Smooth muscle cell (in vitro differentiated cells): ENCODE measurements around the gene OPRL1. TPM values are rescaled to one million over a fixed set of nuclear protein-coding genes. Genes with fewer than 3 reads are reported as not detected.

Experiments
- DNase-seq: peaks from one replicate; lab custom pipeline; 2025; ENCODE audit not compliant: unreplicated experiment; lab: John Stamatoyannopoulos, UW
- H2AFZ ChIP-seq: fragments of 200-600 bp; sonication (generic); 2 replicates; pipeline ENCODE4 v1.6.0; 2016; ENCODE audit warnings: antibody characterized with exemption, low read depth, mild to moderate bottlenecking
- H3F3A ChIP-seq: fragments of 200-600 bp; sonication (generic); 2 replicates; pipeline ENCODE4 v1.6.0; 2017; ENCODE audit warnings: antibody characterized with exemption, low read depth
- H3K27ac ChIP-seq: fragments of 200-600 bp; sonication (generic); 2 replicates; pipeline ENCODE4 v1.5.1; 2016; ENCODE audit warnings: low read depth, mild to moderate bottlenecking
- H3K27me3 ChIP-seq: fragments of 200-600 bp; sonication (generic); 2 replicates; pipeline ENCODE4 v1.6.1; 2016; ENCODE audit warnings: low read depth, mild to moderate bottlenecking
- H3K36me3 ChIP-seq: fragments of 200-600 bp; sonication (generic); 2 replicates; pipeline ENCODE4 v1.5.1; 2016; ENCODE audit warnings: low read depth
- H3K4me1 ChIP-seq: fragments of 200-600 bp; sonication (generic); 2 replicates; pipeline ENCODE4 v1.5.1; 2016; ENCODE audit warnings: low read depth
- H3K4me2 ChIP-seq: fragments of 200-600 bp; sonication (generic); 2 replicates; pipeline ENCODE4 v1.6.0; 2016; ENCODE audit warnings: mild to moderate bottlenecking
- H3K4me3 ChIP-seq: fragments of 200-600 bp; sonication (generic); 2 replicates; pipeline ENCODE4 v1.5.1; 2016; ENCODE audit warnings: mild to moderate bottlenecking
- H3K79me2 ChIP-seq: fragments of 200-600 bp; sonication (generic); 2 replicates; pipeline ENCODE4 v1.6.0; 2016; ENCODE audit warnings: low read depth, mild to moderate bottlenecking
- H3K9ac ChIP-seq: fragments of 200-600 bp; sonication (generic); 2 replicates; pipeline ENCODE4 v1.6.0; 2016; ENCODE audit warnings: low read depth
- H3K9me3 ChIP-seq: fragments of 200-600 bp; sonication (generic); replicated peaks from 2 replicates; pipeline ENCODE4 v1.5.1; 2016; ENCODE audit warnings: low read depth
- H4K20me1 ChIP-seq: fragments of 200-600 bp; sonication (generic); 2 replicates; pipeline ENCODE4 v1.6.0; 2016; ENCODE audit warnings: low read depth
- CTCF ChIP-seq: fragments of 200-600 bp; sonication (generic); IDR thresholded peaks from 2 replicates; pipeline ENCODE4 v1.5.1; 2017; ENCODE audit warnings: borderline replicate concordance, mild to moderate bottlenecking, antibody characterized with exemption; ENCODE audit not compliant: insufficient read depth, poor library complexity, severe bottlenecking
- WGBS: methylation state at CpG from one replicate; pipeline ENCODE4 v1.1.7; 2016; ENCODE audit warnings: low lambda C conversion rate; 5-methylcytosine and 5-hydroxymethylcytosine counted together
- microRNA-seq: library from miRNA; unstranded; fragments of <30 nt; microRNA quantifications from one replicate; pipeline ENCODE4, GENCODE V29; 2016; ENCODE audit warnings: borderline number of aligned reads
- polyA plus RNA-seq: library from polyadenylated mRNA; unstranded; fragments of >200 nt; fragmentation: Nextera tagmentation; extraction: Ambion mirVana; gene quantifications from 2 replicates; pipeline ENCODE4 v1.2.1, GENCODE V29; 2016
- small RNA-seq: library from RNA; depleted of rRNA; stranded (forward); fragments of <200 nt; gene quantifications from one replicate; pipeline ENCODE3, GENCODE V24; 2014
- total RNA-seq: library from RNA; depleted of rRNA; stranded (reverse); fragments of >200 nt; gene quantifications from 2 replicates; pipeline ENCODE4 v1.2.3, GENCODE V29; 2014

OPRL1 gene
- total and polyA plus RNA-seq, 2 experiments from 2014 or later, result 3.1 to 6.4 TPM

GRCh38 chr20:64149809-64150560 is 70.1 kb downstream of the OPRL1 start:
- Histone ChIP-seq H3K9ac (no peak overlapping the region), H3K79me2 (no peaks in the 10 kb centered on the region), H4K20me1 (no peaks in the 10 kb centered on the region), H3K4me3 (no peak overlapping the region), H3K4me1 (peaks cover 19% of the 10 kb centered on the region), H2AFZ (no peak overlapping the region), H3K36me3 (no peaks in the 10 kb centered on the region), H3F3A (no peaks in the 10 kb centered on the region), H3K27me3 (no peaks in the 10 kb centered on the region), H3K27ac (no peak overlapping the region), H3K9me3 (no peaks in the 10 kb centered on the region), H3K4me2 (no peak overlapping the region)
- WGBS, result 95% methylated on average over 26 of the region's 26 CpGs
- no peak for TF ChIP-seq CTCF
- DNase-seq, result no peak

Small RNA genes lying within 50 kb of the gene (microRNA-seq; reads per million reads assigned to microRNA genes)
- 1.8 reads per million for gene MIR6813

Small RNA genes lying within 50 kb of the gene (small RNA-seq; reads per million reads assigned to genes)
- gene AL355803.1, result not detected
- gene MIR6813, result 0.18 reads per million

Other genes starting within 250 kb of the OPRL1 start
- 2.7 and 4.5 TPM in 2 replicates for gene ZBTB46, start 248.8 kb upstream of the OPRL1 start, total RNA-seq
- 2.3 and 4.0 TPM in 2 replicates for gene ZBTB46, start 248.8 kb upstream of the OPRL1 start, polyA plus RNA-seq
- not detected in 2 replicates for gene ABHD16B, start 218.6 kb upstream of the OPRL1 start, total RNA-seq
- gene ABHD16B, start 218.6 kb upstream of the OPRL1 start, polyA plus RNA-seq, result 0.31 TPM in 1 of 2 replicates, not detected in the other
- gene TPD52L2, start 214.8 kb upstream of the OPRL1 start, total RNA-seq, result 74.0 and 74.4 TPM in 2 replicates
- 93.8 and 94.8 TPM in 2 replicates for gene TPD52L2, start 214.8 kb upstream of the OPRL1 start, polyA plus RNA-seq
- 21.1 and 24.5 TPM in 2 replicates for gene DNAJC5, start 185.0 kb upstream of the OPRL1 start, total RNA-seq
- gene DNAJC5, start 185.0 kb upstream of the OPRL1 start, polyA plus RNA-seq, result 8.7 TPM in 2 replicates
- gene UCKL1, start 123.7 kb upstream of the OPRL1 start, total RNA-seq, result 12.8 and 17.2 TPM in 2 replicates
- 22.6 and 29.3 TPM in 2 replicates for gene UCKL1, start 123.7 kb upstream of the OPRL1 start, polyA plus RNA-seq
- 4.6 and 6.8 TPM in 2 replicates for gene ZNF512B, start 110.2 kb upstream of the OPRL1 start, total RNA-seq
- gene ZNF512B, start 110.2 kb upstream of the OPRL1 start, polyA plus RNA-seq, result 5.6 and 7.7 TPM in 2 replicates
- gene SAMD10, start 100.4 kb upstream of the OPRL1 start, total RNA-seq, result 0.13 and 0.27 TPM in 2 replicates
- 1.2 and 4.3 TPM in 2 replicates for gene SAMD10, start 100.4 kb upstream of the OPRL1 start, polyA plus RNA-seq
- gene PRPF6, start 99.0 kb upstream of the OPRL1 start, total RNA-seq, result 33.3 and 36.5 TPM in 2 replicates
- 51.2 and 55.2 TPM in 2 replicates for gene PRPF6, start 99.0 kb upstream of the OPRL1 start, polyA plus RNA-seq
- gene C20orf204, start 43.9 kb upstream of the OPRL1 start, total RNA-seq, result 0.09 and 2.0 TPM in 2 replicates
- gene C20orf204, start 43.9 kb upstream of the OPRL1 start, polyA plus RNA-seq, result 0.87 and 5.2 TPM in 2 replicates
- gene SOX18, start 30.4 kb upstream of the OPRL1 start, total RNA-seq, result 0.54 and 2.9 TPM in 2 replicates
- 9.7 and 11.3 TPM in 2 replicates for gene SOX18, start 30.4 kb upstream of the OPRL1 start, polyA plus RNA-seq
- gene TCEA2, start 16.9 kb upstream of the OPRL1 start, total RNA-seq, result 24.9 and 41.0 TPM in 2 replicates
- 83.4 and 89.5 TPM in 2 replicates for gene TCEA2, start 16.9 kb upstream of the OPRL1 start, polyA plus RNA-seq
- gene RGS19, start 564 bp upstream of the OPRL1 start, total RNA-seq, result 14.9 and 17.4 TPM in 2 replicates
- gene RGS19, start 564 bp upstream of the OPRL1 start, polyA plus RNA-seq, result 24.6 and 25.4 TPM in 2 replicates
- gene LKAAEAR1, start 4.3 kb downstream of the OPRL1 start, total RNA-seq, result 4.5 TPM in 1 of 2 replicates, not detected in the other
- gene LKAAEAR1, start 4.3 kb downstream of the OPRL1 start, polyA plus RNA-seq, result 0.79 and 1.6 TPM in 2 replicates
- gene NPBWR2, start 27.5 kb downstream of the OPRL1 start, total RNA-seq, result not detected in 2 replicates
- gene NPBWR2, start 27.5 kb downstream of the OPRL1 start, polyA plus RNA-seq, result not detected in 2 replicates
- gene MYT1, start 84.4 kb downstream of the OPRL1 start, total RNA-seq, result 0.09 TPM in 2 replicates
- gene MYT1, start 84.4 kb downstream of the OPRL1 start, polyA plus RNA-seq, result 0.05 TPM in 1 of 2 replicates, not detected in the other
- gene PCMTD2, start 175.7 kb downstream of the OPRL1 start, total RNA-seq, result 45.3 and 74.9 TPM in 2 replicates
- gene PCMTD2, start 175.7 kb downstream of the OPRL1 start, polyA plus RNA-seq, result 15.4 and 18.9 TPM in 2 replicates